HG03280 (cell line): Measurements from ENCODE around the gene CERT1.
A peak's percentile ranks its signal among the peaks of the same experiment; 100 is the strongest.
"Not testable (repeated sequence)": the region's sequence is repeated elsewhere in the genome, so short reads cannot be mapped to it uniquely, and the experiment has no call there.

Experiments used
- ATAC-seq: cut with Tn5 transposase; IDR thresholded peaks from one replicate; pipeline ENCODE4 v1.9.1; 2021; ENCODE audit warnings: mild to moderate bottlenecking, moderate library complexity; ENCODE audit not compliant: unreplicated experiment

CERT1 gene

DNA sequence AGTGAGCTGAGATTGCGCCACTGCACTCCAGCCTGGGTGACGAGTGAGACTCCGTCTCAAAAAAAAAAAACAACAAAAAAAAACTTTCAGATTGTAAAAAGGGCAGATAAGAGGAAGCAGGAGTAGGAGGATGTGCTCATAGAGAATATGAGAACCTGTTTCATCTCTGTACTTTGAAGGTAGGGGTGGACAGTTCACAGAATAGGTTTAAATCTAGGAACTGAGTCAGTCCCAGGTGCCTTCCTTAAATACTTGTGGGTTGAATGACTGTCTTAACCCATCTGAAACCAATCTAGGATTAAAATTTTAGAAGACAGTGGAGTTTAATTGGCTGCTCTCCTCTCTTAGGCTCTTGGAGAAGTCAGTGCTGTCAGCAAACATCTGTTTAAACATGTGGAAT is 12.6 kb upstream of the CERT1 start:
- peak; percentile 95 for ATAC-seq

DNA sequence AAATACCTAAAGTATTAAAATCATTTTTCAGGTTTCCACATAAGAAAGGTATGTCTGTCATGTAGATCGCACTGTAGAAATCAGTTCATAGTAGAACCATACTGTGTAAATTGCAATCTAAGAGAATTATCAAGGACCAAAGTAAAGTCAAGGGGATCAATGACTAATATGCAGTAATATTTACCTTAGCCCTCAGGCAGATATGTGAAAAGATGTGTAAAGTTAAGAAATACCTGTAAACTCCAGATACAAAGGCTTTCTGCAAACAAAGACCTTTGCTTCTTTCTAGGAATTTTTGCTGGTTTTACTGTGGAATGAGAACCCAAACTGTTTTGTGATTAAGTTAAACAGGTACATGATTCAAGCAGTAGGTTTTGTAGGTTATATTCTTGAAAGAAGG is 11.8 kb upstream of the CERT1 start:
- ATAC-seq: no peak

DNA sequence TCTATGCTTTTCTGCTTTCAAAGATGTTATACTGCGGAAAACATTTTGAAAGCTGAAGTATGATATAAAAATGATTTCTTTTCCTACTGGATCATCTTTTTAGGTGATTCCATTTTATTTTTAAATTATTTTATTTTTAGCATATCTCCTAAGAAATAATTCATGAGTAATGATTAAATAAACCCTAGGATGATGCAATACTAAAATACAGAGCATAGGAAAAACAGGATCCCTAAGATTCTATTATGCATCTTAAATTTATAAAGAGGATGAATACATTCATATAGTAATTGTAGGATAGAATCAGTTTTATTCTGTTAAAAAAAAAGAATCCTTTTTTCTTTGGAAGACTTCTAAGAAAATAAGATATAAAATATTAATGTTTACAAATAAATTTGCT is 11.1 kb upstream of the CERT1 start:
- no peak for ATAC-seq

DNA sequence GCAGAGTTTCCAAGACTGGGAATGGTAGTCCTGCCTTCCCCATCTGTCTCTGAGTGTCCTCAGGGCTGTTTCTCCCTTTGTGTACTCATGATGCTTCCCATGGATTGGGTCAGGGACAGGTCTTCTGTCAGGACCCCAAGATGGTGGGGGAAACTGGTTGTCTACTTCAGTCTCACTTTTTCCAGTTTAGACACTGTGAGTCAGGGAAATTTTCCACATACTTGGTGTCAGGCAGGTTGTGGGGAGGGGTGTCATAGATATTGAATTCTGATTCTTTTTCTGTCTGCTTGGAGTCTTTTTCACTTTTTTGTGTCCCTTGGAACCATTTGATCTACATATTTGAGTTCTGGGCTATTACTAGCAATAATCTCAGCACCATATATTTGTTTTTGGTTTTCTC is 10.6 kb upstream of the CERT1 start:
- no peak for ATAC-seq

DNA sequence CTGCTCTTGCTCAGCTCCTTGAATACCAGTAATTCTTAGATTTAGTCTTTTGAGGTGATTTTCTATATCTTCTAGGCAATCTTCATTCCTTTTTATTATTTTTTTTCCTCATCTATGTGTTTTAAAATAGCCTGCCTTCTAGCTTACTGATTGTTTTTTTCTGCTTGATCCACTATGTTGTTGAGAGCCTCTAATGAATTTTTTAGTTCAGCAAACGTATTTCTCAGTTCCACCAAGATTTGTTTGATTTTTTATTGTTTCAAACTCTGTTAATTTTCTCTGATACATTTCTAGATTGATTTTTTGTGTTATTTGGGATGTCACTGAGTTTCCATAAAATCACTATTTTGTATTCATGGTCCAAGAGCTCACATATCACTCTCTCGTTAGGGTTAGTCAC is 9.8 kb upstream of the CERT1 start:
- ATAC-seq: no peak

DNA sequence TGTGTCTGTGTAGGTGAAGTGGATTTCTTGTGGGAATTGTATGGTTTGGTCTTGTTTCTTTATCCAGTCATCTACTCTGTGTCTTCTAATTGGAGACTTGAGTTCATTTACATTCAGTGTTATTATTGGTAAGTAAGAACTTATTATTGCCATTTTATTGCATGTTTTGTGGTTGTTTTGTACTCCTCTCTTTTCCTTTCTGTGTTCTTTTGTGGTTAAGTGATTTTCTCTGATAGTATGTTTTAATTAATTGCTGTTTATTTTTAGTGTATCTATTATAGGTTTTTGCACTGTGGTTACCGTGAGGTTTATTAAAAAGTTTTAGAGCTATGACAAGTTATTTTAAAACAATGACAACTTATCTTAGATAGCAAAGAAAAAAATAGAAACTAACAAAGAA is 8.3 kb upstream of the CERT1 start:
- ATAC-seq: no peak

DNA sequence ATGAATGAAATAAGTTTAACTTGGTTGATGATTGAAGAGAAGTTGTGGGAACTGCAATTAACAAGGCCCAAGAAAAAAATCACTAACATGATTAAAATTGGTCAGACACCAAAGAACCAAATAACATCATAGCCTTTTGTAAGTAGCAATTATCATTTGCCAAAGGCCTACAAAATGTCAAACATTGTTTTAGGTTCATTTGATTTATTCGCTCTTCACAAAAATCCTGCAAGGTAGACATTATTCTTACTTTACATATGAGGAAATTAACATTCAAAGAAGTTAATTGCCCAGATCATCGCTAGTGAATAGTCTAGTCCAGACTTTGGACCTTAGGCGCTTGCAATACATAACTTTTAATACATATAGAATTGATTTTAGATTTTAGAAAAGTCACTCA is 2.9 kb upstream of the CERT1 start:
- no peak for ATAC-seq

DNA sequence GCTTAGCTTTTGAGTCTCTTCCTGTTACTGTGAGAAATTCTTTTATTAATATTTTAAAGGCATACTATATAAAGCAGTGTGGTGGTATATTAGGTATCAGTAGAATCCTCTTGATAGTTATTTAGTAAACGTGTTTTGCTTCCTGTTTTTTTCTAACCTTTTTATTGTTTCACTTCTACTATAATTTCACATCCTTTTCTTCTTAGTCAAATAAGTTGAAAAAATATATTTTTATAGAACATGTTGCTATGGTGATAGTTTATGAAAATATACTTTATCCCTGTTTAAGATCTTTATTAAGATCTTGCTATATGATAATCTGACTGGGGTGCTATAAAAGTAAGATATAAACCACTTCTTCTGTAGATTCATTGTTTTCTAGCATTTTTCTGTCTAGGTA is 2.4 kb upstream of the CERT1 start:
- ATAC-seq: no peak

DNA sequence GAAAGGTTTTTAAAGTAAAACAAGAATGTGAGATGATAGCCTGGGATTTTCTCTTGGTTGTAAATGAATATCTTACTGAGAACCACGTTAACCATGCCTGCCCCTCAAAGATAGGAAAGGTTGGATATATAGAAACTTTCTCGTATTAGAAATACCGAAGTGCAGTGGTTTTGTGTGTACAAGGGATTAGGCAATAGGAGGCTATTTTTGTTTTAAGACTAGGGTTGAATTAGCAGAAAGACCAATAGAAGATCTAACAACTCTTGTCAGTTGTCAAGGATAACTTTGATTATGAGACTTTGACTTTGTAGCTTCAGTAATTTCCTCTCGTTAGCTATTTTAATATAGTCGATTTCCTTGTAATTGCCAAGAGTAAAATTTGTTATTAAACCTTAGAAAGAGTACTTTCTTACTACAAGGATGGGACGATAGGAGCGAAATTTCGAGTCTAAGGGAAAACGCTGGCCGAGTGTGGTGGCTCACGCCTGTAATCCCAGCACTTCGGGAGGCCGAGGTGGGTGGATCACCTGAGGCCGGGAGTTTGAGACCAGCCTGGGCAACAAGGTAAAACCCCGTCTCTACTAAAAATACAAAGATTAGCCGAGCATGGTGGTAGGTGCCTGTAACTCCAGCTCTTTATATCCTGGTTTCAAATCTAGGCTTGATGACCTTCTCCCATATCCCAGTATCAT is 1.1 kb upstream of the CERT1 start:
- no peak for ATAC-seq

DNA sequence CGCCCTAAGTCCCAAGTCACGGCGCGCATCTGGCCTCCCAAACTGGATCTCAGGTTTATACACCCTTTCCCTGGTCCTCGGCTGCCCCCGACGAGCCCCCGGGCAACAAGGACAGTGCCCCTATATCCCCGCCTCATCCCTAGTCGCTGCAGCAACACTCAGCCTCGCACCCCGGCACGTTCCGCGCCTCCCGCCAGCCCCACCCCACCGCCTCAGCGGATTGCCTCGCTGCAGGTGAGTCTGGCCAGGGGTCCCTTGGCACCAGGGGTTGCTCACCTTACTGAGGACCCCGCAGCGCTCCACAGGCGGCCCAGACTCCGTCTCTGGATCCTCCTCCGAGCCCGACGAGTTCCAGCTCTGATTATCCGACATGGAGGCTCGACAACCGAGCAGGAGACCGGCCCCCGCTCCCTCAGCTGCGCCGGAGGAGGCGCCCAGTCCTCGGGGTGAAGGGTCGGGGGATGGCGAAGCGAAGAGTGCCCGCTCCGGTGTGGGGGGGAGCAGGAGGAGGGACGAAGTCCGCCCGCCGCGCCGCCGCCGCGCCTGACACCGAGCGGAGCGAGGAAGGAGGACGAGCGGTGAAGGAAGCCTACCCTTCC is 494 bp downstream of the CERT1 start:
- peak; percentile 27 for ATAC-seq

DNA sequence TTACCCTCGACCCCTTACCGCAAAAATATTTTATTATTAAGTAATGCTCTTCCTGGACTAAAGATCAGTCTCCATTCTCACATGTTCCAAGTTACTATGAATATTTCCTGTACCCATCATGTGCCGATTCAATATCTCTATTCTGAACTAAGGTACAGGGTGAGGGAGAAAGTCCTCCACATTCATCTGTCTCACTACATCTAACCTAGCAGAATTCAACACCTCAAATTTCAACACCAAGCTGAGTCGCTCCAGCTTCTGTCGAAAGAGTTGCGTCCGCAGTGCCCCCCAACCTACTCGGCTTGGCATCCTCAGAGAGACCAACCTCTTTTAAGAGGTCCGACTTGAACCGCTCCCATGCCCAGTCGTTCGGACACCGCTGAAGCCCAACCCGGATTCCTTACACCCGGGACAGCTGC is 1.0 kb downstream of the CERT1 start:
- ATAC-seq: no peak

DNA sequence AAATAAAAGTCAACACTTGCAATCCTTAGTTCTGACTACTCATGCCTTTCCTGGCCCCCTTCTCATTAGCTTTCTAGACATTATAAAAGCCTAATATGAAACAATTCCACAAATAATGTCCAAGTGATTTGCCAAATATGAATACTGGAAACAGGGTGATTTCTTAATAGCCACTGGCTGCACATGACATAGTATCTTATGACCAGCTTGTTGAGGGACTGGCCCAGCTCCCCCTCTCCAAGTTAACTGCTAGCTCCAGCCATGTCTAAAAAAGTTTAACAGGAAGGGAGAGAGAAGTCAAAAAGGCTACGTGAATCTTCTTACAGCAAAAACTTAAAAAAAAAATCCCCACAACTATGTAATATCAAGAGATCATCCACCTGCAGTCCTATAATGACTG is 1.5 kb downstream of the CERT1 start:
- no peak for ATAC-seq

DNA sequence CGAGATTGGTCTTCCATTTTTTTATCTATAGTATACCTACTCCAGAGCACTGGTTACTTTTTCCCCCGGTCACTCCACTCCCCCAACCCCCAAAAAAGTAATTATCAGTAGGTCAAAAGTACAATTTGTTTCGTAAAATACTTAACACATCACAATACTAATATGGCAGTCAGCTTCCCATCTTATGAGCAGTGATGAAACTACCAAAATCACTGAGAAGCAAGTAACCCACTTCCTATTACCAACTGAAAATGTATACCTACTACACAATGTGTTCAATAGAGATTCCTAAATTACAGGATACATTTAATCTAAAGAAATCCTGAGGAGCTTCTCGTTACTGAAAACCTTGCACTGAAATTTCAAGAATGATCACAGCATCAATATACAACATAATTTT is 1.9 kb downstream of the CERT1 start:
- ATAC-seq: no peak

DNA sequence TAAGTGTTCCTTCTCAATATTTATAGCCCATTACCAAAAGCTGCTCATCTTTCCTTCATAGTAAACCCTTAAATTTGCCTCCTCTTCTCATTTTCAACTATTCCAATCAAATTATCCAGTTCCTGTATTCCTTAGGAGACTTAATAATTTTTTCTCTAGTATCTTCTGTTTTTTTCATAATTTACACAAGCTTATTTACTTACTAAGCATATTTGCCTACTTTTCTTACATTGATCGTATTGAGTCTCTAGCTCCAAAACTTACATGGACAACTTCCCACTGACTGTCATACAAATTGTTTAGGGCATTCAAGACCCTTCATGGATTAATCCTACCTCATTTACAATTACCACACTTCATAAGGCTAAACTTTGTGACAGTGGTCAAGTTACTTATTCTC is 3.6 kb downstream of the CERT1 start:
- ATAC-seq: no peak

DNA sequence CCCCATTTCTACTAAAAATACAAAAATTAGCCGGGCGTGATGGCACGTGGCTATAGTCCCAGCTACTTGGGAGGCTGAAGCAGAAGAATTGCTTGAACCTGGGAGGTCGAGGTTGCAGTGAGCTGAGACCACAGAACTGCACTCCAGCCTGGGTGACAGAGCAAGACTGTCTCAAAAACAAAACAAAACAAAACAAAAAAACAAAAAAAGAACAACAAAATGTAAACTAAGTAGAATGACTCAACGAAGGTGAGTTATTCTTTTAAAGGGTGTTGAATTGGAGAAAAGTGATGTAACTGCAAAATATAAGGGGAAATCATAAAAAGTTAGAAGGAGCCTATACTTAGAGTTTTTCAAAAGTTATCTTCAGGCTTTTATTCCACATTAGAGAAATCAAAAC is 6.3 kb downstream of the CERT1 start:
- ATAC-seq: not testable (repeated sequence)

DNA sequence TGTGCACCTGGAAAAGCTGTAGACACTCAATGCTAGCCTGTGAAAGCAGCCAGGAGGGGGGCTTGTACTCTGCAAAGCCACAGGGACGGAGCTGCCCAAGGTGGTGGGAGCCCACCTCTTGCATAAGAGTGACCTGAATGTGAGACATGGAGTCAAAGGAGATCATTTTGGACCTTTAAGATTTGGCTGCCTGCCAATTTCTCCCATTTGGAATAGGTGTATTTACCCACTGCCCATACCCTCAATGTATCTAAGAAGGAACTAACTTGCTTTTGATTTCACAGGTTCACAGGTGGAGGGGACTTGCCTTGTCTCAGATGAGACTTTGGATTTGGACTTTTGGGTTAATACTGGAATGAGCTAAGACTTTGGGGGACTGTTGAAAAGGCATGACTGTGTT is 12.6 kb downstream of the CERT1 start:
- not testable (repeated sequence) for ATAC-seq

DNA sequence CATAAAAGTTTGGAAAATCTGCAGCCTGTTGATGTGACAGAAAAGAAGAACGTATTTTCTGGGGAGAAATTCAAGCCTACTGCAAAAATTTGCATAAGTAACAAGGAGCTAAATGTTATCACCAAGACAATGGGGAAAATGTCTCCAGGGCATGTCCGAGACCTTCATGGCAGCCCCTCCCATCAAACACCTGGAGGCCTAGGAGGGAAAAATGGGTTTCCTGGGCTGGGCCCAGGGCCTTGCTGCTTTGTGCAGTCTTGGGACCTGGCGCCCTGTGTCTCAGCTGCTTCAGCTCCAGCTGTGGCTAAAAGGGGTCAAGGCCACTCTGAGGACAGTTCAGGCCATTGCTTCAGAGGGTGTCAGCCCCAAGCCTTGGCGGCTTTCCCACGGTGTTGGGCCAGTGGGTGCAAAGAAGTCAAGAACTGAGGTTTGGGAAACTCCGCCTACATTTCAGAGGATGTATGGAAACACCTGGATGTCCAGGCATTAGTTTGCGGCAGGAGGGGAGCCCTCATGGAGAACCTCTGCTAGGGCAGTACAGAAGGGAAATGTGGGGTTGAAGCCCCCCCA is 13.1 kb downstream of the CERT1 start:
- no peak for ATAC-seq

DNA sequence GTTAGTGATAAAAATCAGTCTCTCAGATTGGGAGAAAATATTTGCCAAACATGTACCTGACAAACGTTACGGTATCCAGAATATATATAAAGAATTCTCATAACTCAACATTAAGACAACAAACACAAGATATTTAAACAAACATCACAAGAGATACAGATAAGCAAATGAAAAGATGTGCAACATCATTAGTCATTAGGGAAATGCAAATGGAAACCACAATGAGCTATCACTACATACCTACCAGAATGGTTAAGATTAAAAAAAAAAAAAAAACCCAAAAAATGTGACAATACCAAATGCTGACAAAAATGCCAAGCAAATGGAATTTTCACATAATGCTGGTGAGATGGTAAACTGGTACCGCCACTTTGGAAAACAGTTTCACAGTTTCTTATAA is 15.4 kb downstream of the CERT1 start:
- ATAC-seq: no peak

DNA sequence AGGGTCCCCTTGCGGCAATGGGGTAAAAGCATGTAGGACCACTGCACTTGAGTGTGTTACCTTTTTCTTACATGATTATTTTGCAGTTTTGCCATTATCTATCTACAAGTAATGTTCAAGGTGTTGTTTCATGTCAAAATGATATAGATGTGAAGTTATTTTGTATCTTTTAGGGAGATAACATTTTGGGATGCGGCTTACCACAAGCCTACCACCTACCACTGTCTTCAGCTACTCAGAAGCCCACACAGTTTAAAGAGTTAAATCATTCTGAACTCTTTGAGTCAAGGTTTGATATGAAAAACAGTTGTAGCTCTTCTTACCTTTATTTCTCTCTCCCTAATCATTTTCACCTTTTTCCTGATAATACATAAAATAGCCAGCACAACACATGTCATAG is 19.8 kb downstream of the CERT1 start:
- no peak for ATAC-seq

DNA sequence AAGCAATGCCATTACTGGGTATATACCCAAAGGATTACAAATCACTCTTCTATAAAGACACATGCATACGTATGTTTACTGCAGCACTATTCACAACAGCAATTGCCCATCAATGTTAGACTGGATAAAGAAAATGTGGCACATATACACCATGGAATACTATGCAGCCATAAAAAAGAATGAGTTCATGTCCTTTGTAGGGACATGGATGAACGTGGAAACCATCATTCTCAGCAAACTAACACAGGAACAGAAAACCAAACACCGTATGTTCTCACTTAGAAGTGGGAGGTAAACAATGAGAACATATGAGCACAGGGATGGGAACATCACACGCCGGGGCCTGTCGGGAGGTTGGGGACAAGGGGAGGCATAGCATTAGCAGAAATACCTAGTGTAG is 21.6 kb downstream of the CERT1 start:
- ATAC-seq: not testable (repeated sequence)

DNA sequence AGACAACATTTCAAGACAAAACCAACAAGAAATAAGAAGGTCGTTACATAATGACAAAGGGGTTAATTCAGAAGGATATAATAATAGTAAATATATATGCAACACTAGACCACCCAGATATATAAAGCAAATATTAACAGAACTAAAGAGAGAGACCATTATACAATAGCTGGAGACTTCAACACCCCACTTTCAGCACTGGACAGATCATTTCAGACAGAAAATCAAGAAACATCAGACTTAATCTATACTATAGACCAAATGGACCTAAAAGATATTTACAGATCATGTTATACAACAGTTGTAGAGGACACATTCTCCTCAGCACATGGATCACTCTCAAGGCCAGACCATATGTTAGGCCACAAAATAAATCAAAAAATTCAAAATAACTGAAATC is 26.8 kb downstream of the CERT1 start:
- ATAC-seq: no peak

DNA sequence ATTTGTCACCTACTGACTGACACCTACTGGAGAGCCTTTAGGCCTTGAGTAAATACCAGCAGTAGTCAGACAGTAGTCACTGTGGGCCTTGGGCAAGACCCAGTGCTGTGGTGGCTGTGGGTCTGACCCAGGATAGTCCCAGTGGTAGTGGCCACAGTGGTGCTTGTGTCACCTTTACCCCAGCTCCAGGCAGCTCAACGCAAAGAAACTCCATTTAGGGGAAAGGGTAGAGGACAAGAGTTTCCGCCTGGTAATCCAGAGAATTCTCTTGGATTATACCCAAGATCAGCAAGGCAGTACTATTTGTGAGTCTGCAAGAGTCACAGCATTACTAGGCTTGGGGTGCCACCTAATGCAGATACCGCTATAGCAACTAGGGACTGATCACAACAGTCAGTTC is 28.9 kb downstream of the CERT1 start:
- ATAC-seq: no peak

DNA sequence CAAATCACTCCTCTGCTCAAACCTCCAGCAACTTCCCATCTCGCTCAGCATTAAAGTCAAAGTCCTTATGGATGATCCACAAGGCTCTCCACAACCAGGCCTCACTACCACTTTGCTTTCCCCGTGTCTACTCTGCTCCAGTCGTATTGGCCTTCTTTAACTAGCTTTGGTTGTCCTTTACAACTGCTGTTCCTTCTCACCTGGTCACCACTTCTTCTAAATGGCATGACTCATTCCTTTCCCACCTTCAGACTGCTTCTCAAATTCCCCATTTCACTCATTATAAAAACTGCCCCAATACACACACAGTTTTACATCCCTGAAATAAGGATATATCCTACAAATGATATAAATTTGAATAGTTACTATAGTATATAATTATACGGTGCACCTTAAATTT is 30.4 kb downstream of the CERT1 start:
- no peak for ATAC-seq
